HepG2 (cell line): Measurements from ENCODE around the gene ARHGEF40. TPM values are rescaled to one million over a fixed set of nuclear protein-coding genes. Genes with fewer than 3 reads are reported as not detected.

Source experiments
- BATF2 ChIP-seq: sonication (generic); formaldehyde crosslinking; IDR thresholded peaks from 2 replicates; pipeline ENCODE4 v1.8.0; 2022; ENCODE audit warnings: mild to moderate bottlenecking, missing genetic modification reagents, moderate library complexity
- CBX5 ChIP-seq: sonication (generic); formaldehyde crosslinking; IDR thresholded peaks from 2 replicates; pipeline ENCODE4 v1.4.0; 2020; ENCODE audit warnings: missing genetic modification reagents, borderline replicate concordance
- CSRNP2 ChIP-seq: sonication (generic); formaldehyde crosslinking; conservative IDR thresholded peaks from 2 replicates; pipeline ENCODE4 v1.8.0; 2022; ENCODE audit warnings: low read depth, missing genetic modification reagents
- DMAP1 ChIP-seq: IDR thresholded peaks from 2 replicates; pipeline ENCODE4 v1.6.1; 2016
- FOXK2 ChIP-seq: fragments of 450-650 bp; IDR thresholded peaks from 2 replicates; pipeline ENCODE4 v1.6.1; 2016
- FOXO1 ChIP-seq: sonication (generic); formaldehyde crosslinking; IDR thresholded peaks from 2 replicates; pipeline ENCODE4 v1.4.0; 2020; ENCODE audit warnings: missing genetic modification reagents
- HDAC6 ChIP-seq: fragments of 200-600 bp; sonication (generic); IDR thresholded peaks from 2 replicates; pipeline ENCODE4 v1.7.0; 2017; ENCODE audit warnings: mild to moderate bottlenecking, antibody characterized with exemption, low read length, low read depth
- KDM6A ChIP-seq: IDR thresholded peaks from 2 replicates; pipeline ENCODE4 v1.6.1; 2016; ENCODE audit warnings: low read depth
- MAF1 ChIP-seq: sonication (generic); formaldehyde crosslinking; IDR thresholded peaks from 2 replicates; pipeline ENCODE4 v1.5.0; 2020; ENCODE audit warnings: missing genetic modification reagents, borderline replicate concordance
- MIER3 ChIP-seq: IDR thresholded peaks from 2 replicates; pipeline ENCODE4 v1.6.1; 2016; ENCODE audit warnings: missing compliant biosample characterization, borderline replicate concordance
- PHF21A ChIP-seq: sonication (generic); formaldehyde crosslinking; IDR thresholded peaks from 2 replicates; pipeline ENCODE4 v1.5.0; 2020; ENCODE audit warnings: mild to moderate bottlenecking, missing genetic modification reagents
- RCOR2 ChIP-seq: IDR thresholded peaks from 2 replicates; pipeline ENCODE4 v1.6.1; 2016; ENCODE audit warnings: missing biosample characterization, missing genetic modification reagents
- SRSF1 ChIP-seq: fragments of 200-400 bp; formaldehyde crosslinking; optimal IDR thresholded peaks from 2 replicates; pipeline ENCODE3; 2017; ENCODE audit warnings: mild to moderate bottlenecking, low read depth, low read length, moderate library complexity
- STAG1 ChIP-seq: sonication (generic); formaldehyde crosslinking; IDR thresholded peaks from 2 replicates; pipeline ENCODE4 v1.4.0; 2020; ENCODE audit warnings: missing genetic modification reagents
- ZBTB46 ChIP-seq: sonication (generic); formaldehyde crosslinking; IDR thresholded peaks from 2 replicates; pipeline ENCODE4 v1.4.0; 2020; ENCODE audit warnings: mild to moderate bottlenecking, missing genetic modification reagents, borderline replicate concordance
- ZBTB8A ChIP-seq: sonication (generic); formaldehyde crosslinking; IDR thresholded peaks from 2 replicates; pipeline ENCODE4 v1.4.0; 2020; ENCODE audit warnings: mild to moderate bottlenecking, low read depth, missing genetic modification reagents, borderline replicate concordance
- ZFY ChIP-seq: sonication (generic); formaldehyde crosslinking; IDR thresholded peaks from 2 replicates; pipeline ENCODE4 v1.4.0; 2020; ENCODE audit warnings: missing genetic modification reagents
- ZNF20 ChIP-seq: sonication (generic); formaldehyde crosslinking; IDR thresholded peaks from 2 replicates; pipeline ENCODE4 v1.4.0; 2020; ENCODE audit warnings: mild to moderate bottlenecking, moderate library complexity, missing genetic modification reagents
- ZNF331 ChIP-seq: sonication (generic); formaldehyde crosslinking; IDR thresholded peaks from 2 replicates; pipeline ENCODE4 v1.4.0; 2020; ENCODE audit warnings: missing genetic modification reagents
- ZNF460 ChIP-seq: sonication (generic); formaldehyde crosslinking; IDR thresholded peaks from 2 replicates; pipeline ENCODE4 v1.5.1; 2020; ENCODE audit warnings: missing genetic modification reagents, mild to moderate bottlenecking, borderline replicate concordance
- ZNF558 ChIP-seq: sonication (generic); formaldehyde crosslinking; IDR thresholded peaks from 2 replicates; pipeline ENCODE4 v1.9.0; 2022; ENCODE audit warnings: mild to moderate bottlenecking, missing genetic modification reagents, borderline replicate concordance
- ZSCAN30 ChIP-seq: sonication (generic); formaldehyde crosslinking; IDR thresholded peaks from 2 replicates; pipeline ENCODE4 v1.5.0; 2020; ENCODE audit warnings: mild to moderate bottlenecking, missing genetic modification reagents
- polyA plus RNA-seq, 8 experiments: library from polyadenylated mRNA; depleted of rRNA in 3 of 8; stranded (reverse) in 7 of 8; unstranded in 1 of 8; fragments of >200 nt; fragmentation: Illumina TruSeq in 4 of 8; extraction: Trizol in 4 of 8; gene quantifications; 2 replicates each; pipeline versions ENCODE4 v1.2.1 to v1.2.3, GENCODE V29; 2011 to 2016; ENCODE audit warnings: low read depth in 4 of 8, missing spikeins in 1 of 8, mixed read lengths in 1 of 8; ENCODE audit not compliant: insufficient read depth in 1 of 8
- total RNA-seq, 5 experiments: library from RNA; depleted of rRNA; stranded (reverse); fragments of >200 nt; fragmentation: Illumina TruSeq; extraction: Trizol; gene quantifications; 2 replicates each; pipeline ENCODE4 v1.2.3, GENCODE V29; 2016; ENCODE audit warnings: low read depth in 1 of 5

The ARHGEF40 gene
- total and polyA plus RNA-seq, 2 of the 13 experiments (the other 11 are each of a cell fraction or from before 2014, with no cell fraction given) = 28.1 to 78.1 TPM

GRCh38 chr14:21092273-21093011 lies 22.3 kb downstream of the ARHGEF40 start (continued):
- peak; percentile 95 for TF ChIP-seq STAG1 (CRISPR knock-in tag)
- TF ChIP-seq ZBTB46 = 0 out of 2 replicates have a peak, but pooled peaks have one; percentile 36
- no peak for TF ChIP-seq ZSCAN30 (CRISPR knock-in tag)
- TF ChIP-seq ZNF331 (CRISPR knock-in tag) = peak; percentile 76
- no peak for TF ChIP-seq FOXK2
- TF ChIP-seq MIER3 (CRISPR knock-in tag) = peak; percentile 91
- no peak for TF ChIP-seq PHF21A (CRISPR knock-in tag)
- TF ChIP-seq MAF1 (CRISPR knock-in tag) = peak; percentile 84; the same call in 1 of the 2 replicates
- no peak for TF ChIP-seq ZBTB8A (CRISPR knock-in tag)
- TF ChIP-seq KDM6A = no peak
- no peak for TF ChIP-seq CSRNP2
- peak; percentile 81; the same call in 1 of the 2 replicates for TF ChIP-seq FOXO1 (CRISPR knock-in tag)
- no peak; the same call in none of the 2 replicates for TF ChIP-seq BATF2 (CRISPR knock-in tag)
- peak; percentile 74; the same call in 1 of the 2 replicates for TF ChIP-seq DMAP1 (CRISPR knock-in tag)
- TF ChIP-seq ZNF558 = no peak
- peak; percentile 92 for TF ChIP-seq SRSF1
- no peak for TF ChIP-seq ZNF460
- no peak for TF ChIP-seq HDAC6
- no peak for TF ChIP-seq ZNF20 (CRISPR knock-in tag)
- 0 out of 2 replicates have a peak, but pooled peaks have one; percentile 46 for TF ChIP-seq RCOR2 (CRISPR knock-in tag)
- TF ChIP-seq CBX5 = peak; percentile 92; the same call in 1 of the 2 replicates
- peak; percentile 86 for TF ChIP-seq ZFY
